IMR-90 (cell line): ENCODE measurements around the gene TNFRSF1A. TPM values are rescaled to one million over a fixed set of nuclear protein-coding genes. Genes with fewer than 3 reads are reported as not detected.

ENCODE experiments used
- ATAC-seq: fragments of 200-7000 bp; cut with Tn5 transposase; 2 replicates; pipeline ENCODE4 v1.9.1; 2020; ENCODE audit warnings: low read depth, mild to moderate bottlenecking, moderate library complexity
- BruUV-seq: library from RNA; stranded (reverse); fragments of 400-500 nt; replicated peaks from 2 replicates; lab custom pipeline; 2021; lab: Mats Ljungman, UMichigan
- CTCF ChIA-PET: fragments of 300-600 bp; formaldehyde crosslinking; extraction: SDS; loops from one replicate; lab custom pipeline; 2021; ENCODE audit warnings: antibody characterized with exemption; lab: Yijun Ruan, JAX
- POLR2A ChIA-PET: fragments of 300-600 bp; sonication (Branson Sonifier 250); formaldehyde crosslinking; loops from one replicate; lab custom pipeline; 2022; ENCODE audit warnings: antibody characterized with exemption; ENCODE audit not compliant: unreplicated experiment; lab: Charles Lee
- DNase-seq: peaks from one replicate; pipeline ENCODE4 v3.0.0; 2013
- H2AFZ ChIP-seq: replicated peaks from 2 replicates; pipeline ENCODE3; 2013; ENCODE audit warnings: low read length, mild to moderate bottlenecking; ENCODE audit not compliant: poor library complexity
- H2AK5ac ChIP-seq: 2 replicates; pipeline ENCODE4 v1.6.1; 2013; ENCODE audit warnings: low read depth, low read length, inconsistent platforms
- H2AK9ac ChIP-seq: replicated peaks from 2 replicates; pipeline ENCODE3; 2013; ENCODE audit warnings: mild to moderate bottlenecking, low read depth, low read length, moderate library complexity; ENCODE audit not compliant: poor library complexity
- H2BK120ac ChIP-seq: 2 replicates; pipeline ENCODE4 v1.6.1; 2013; ENCODE audit warnings: low read depth, low read length, inconsistent platforms
- H2BK15ac ChIP-seq: 3 replicates; pipeline ENCODE4 v1.6.1; 2013; ENCODE audit warnings: low read depth, low read length, inconsistent platforms
- H2BK20ac ChIP-seq: 2 replicates; pipeline ENCODE4 v1.6.1; 2013; ENCODE audit warnings: low read depth, mild to moderate bottlenecking, inconsistent platforms, low read length, moderate library complexity
- H2BK5ac ChIP-seq: 2 replicates; pipeline ENCODE4 v1.6.1; 2013; ENCODE audit warnings: mild to moderate bottlenecking, low read depth, low read length, inconsistent platforms; ENCODE audit not compliant: poor library complexity, severe bottlenecking
- H3K14ac ChIP-seq: replicated peaks from 2 replicates; pipeline ENCODE4 v1.6.1; 2013; ENCODE audit warnings: low read depth, low read length, inconsistent platforms
- H3K18ac ChIP-seq: 2 replicates; pipeline ENCODE4 v1.6.1; 2013; ENCODE audit warnings: low read depth, low read length, control low read depth
- H3K23ac ChIP-seq: 2 replicates; pipeline ENCODE4 v1.6.1; 2013; ENCODE audit warnings: low read depth, low read length, inconsistent platforms
- H3K27ac ChIP-seq: 2 replicates; pipeline ENCODE4 v1.5.1; 2013; ENCODE audit warnings: mild to moderate bottlenecking, control low read depth, low read length; ENCODE audit not compliant: insufficient read depth
- H3K27me3 ChIP-seq: 2 replicates; pipeline ENCODE4 v1.6.1; 2013; ENCODE audit warnings: low read length; ENCODE audit not compliant: control insufficient read depth, insufficient read depth
- H3K36me3 ChIP-seq: 2 replicates; pipeline ENCODE4 v1.6.1; 2013; ENCODE audit warnings: low read length, mixed read lengths; ENCODE audit not compliant: control insufficient read depth, insufficient read depth
- H3K4ac ChIP-seq: 2 replicates; pipeline ENCODE4 v1.6.1; 2013; ENCODE audit warnings: low read depth, low read length, inconsistent platforms
- H3K4me1 ChIP-seq: 2 replicates; pipeline ENCODE4 v1.6.1; 2013; ENCODE audit warnings: low read length, mixed read lengths; ENCODE audit not compliant: control insufficient read depth, insufficient read depth
- H3K4me2 ChIP-seq: 2 replicates; pipeline ENCODE4 v1.6.1; 2013; ENCODE audit warnings: low read depth, mild to moderate bottlenecking, control low read depth, low read length, moderate library complexity
- H3K4me3 ChIP-seq: 2 replicates; pipeline ENCODE4 v1.5.1; 2013; ENCODE audit warnings: low read depth, mild to moderate bottlenecking, control low read depth, low read length, moderate library complexity; ENCODE audit not compliant: insufficient read depth
- H3K56ac ChIP-seq: 2 replicates; pipeline ENCODE4 v1.6.1; 2013; ENCODE audit warnings: low read length, inconsistent platforms; ENCODE audit not compliant: insufficient read depth; ENCODE audit errors: extremely low read depth
- H3K79me1 ChIP-seq, 2 experiments: 2 replicates each; pipeline ENCODE4 v1.6.1; 2013; ENCODE audit warnings: low read length in 2 of 2, inconsistent platforms in 1 of 2, low read depth in 1 of 2
- H3K9ac ChIP-seq: 2 replicates; pipeline ENCODE4 v1.6.1; 2013; ENCODE audit warnings: low read depth, low read length, control low read depth
- H3K9me1 ChIP-seq: 2 replicates; pipeline ENCODE4 v1.6.1; 2013; ENCODE audit warnings: low read length, inconsistent platforms; ENCODE audit not compliant: insufficient read depth
- H3K9me3 ChIP-seq: 2 replicates; pipeline ENCODE4 v1.6.1; 2013; ENCODE audit warnings: low read length; ENCODE audit not compliant: control insufficient read depth, insufficient read depth
- H4K20me1 ChIP-seq: 2 replicates; pipeline ENCODE4 v1.6.1; 2013; ENCODE audit warnings: low read length, inconsistent platforms; ENCODE audit not compliant: insufficient read depth
- H4K5ac ChIP-seq: 2 replicates; pipeline ENCODE4 v1.6.1; 2013; ENCODE audit warnings: mild to moderate bottlenecking, low read depth, low read length, control low read depth
- H4K8ac ChIP-seq, 2 experiments: 2 replicates each; pipeline ENCODE4 v1.6.1; 2013; ENCODE audit warnings: low read depth in 2 of 2, low read length in 2 of 2, control low read depth in 1 of 2, inconsistent platforms in 1 of 2
- H4K91ac ChIP-seq: 2 replicates; pipeline ENCODE4 v1.6.1; 2013; ENCODE audit warnings: low read depth, low read length, inconsistent platforms; ENCODE audit not compliant: insufficient read depth
- BHLHE40 ChIP-seq: fragments of 150-350 bp; IDR thresholded peaks from 2 replicates; pipeline ENCODE4 v1.6.1; 2016; ENCODE audit warnings: mild to moderate bottlenecking, low read depth, low read length
- CHD1 ChIP-seq: IDR thresholded peaks from 2 replicates; pipeline ENCODE4 v1.6.1; 2012; ENCODE audit warnings: low read depth, low read length, improper control_type of control experiment
- FOS ChIP-seq: fragments of 150-350 bp; IDR thresholded peaks from 2 replicates; pipeline ENCODE4 v1.6.1; 2016; ENCODE audit warnings: low read depth, low read length
- MAFK ChIP-seq: IDR thresholded peaks from 2 replicates; pipeline ENCODE4 v1.6.1; 2012; ENCODE audit warnings: low read depth, low read length, improper control_type of control experiment
- MAZ ChIP-seq: IDR thresholded peaks from 2 replicates; pipeline ENCODE4 v1.6.1; 2012; ENCODE audit warnings: low read depth, mild to moderate bottlenecking, low read length, improper control_type of control experiment, moderate library complexity, borderline replicate concordance
- NFE2L2 ChIP-seq: fragments of 150-350 bp; IDR thresholded peaks from 2 replicates; pipeline ENCODE4 v1.6.1; 2016; ENCODE audit warnings: low read depth, mild to moderate bottlenecking, low read length
- POLR2A ChIP-seq: IDR thresholded peaks from 2 replicates; pipeline ENCODE4 v1.6.1; 2012; ENCODE audit warnings: mild to moderate bottlenecking, low read depth, low read length
- RAD21 ChIP-seq: IDR thresholded peaks from 2 replicates; pipeline ENCODE4 v1.6.1; 2012; ENCODE audit warnings: low read length, improper control_type of control experiment
- RCOR1 ChIP-seq: IDR thresholded peaks from 2 replicates; pipeline ENCODE4 v1.6.1; 2012; ENCODE audit warnings: mild to moderate bottlenecking, low read length, improper control_type of control experiment; ENCODE audit not compliant: insufficient replicate concordance
- USF2 ChIP-seq: fragments of 150-350 bp; IDR thresholded peaks from 2 replicates; pipeline ENCODE4 v1.6.1; 2017; ENCODE audit warnings: mild to moderate bottlenecking, antibody characterized with exemption, low read length, low read depth
- WGBS, 2 experiments: methylation state at CpG; one replicate each; pipeline versions ENCODE4 v1.1.5 to v1.1.7; 2013; ENCODE audit warnings: missing lambda C conversion rate in 2 of 2; ENCODE audit not compliant: insufficient read length in 1 of 2; ENCODE audit errors: extremely low coverage in 2 of 2; 5-methylcytosine and 5-hydroxymethylcytosine counted together
- dilution Hi-C: fragments of 300-500 bp; cut with HindIII; formaldehyde crosslinking; loops from one replicate; pipeline ENCODE4 v1.14.3; 2018; ENCODE audit warnings: low sequenced_read_pairs; ENCODE audit not compliant: unreplicated experiment
- in situ Hi-C: fragments of 300-500 bp; cut with MboI; formaldehyde crosslinking; loops from 3 replicates; pipeline ENCODE4 v1.14.3; 2019; ENCODE audit warnings: low sequenced_read_pairs, inconsistent platforms, mixed read lengths
- intact Hi-C: fragments of 100-400 bp; cut with micrococcal nuclease; formaldehyde crosslinking; loops from 2 replicates; pipeline ENCODE4 v1.10.0; 2022
- polyA plus RNA-seq, 3 experiments: library from polyadenylated mRNA; depleted of rRNA; stranded (reverse); fragments of >200 nt; gene quantifications; 2 replicates each; pipeline ENCODE4 v1.2.3, GENCODE V29; 2012; ENCODE audit warnings: low replicate concordance in 1 of 3
- total RNA-seq: library from RNA; depleted of rRNA; stranded (reverse); fragments of >200 nt; gene quantifications from 2 replicates; pipeline ENCODE4 v1.2.3, GENCODE V29; 2012
- TF ChIP-seq, protein P1 (sequence below): fragments of 150-350 bp; IDR thresholded peaks from 2 replicates; pipeline ENCODE4 v1.6.1; 2016; ENCODE audit warnings: low read depth, mild to moderate bottlenecking, low read length, moderate library complexity, borderline replicate concordance

Gene TNFRSF1A
- total and polyA plus RNA-seq, 2 of the 4 experiments (the other 2 are of a cell fraction): 79.6 to 136 TPM

DNA sequence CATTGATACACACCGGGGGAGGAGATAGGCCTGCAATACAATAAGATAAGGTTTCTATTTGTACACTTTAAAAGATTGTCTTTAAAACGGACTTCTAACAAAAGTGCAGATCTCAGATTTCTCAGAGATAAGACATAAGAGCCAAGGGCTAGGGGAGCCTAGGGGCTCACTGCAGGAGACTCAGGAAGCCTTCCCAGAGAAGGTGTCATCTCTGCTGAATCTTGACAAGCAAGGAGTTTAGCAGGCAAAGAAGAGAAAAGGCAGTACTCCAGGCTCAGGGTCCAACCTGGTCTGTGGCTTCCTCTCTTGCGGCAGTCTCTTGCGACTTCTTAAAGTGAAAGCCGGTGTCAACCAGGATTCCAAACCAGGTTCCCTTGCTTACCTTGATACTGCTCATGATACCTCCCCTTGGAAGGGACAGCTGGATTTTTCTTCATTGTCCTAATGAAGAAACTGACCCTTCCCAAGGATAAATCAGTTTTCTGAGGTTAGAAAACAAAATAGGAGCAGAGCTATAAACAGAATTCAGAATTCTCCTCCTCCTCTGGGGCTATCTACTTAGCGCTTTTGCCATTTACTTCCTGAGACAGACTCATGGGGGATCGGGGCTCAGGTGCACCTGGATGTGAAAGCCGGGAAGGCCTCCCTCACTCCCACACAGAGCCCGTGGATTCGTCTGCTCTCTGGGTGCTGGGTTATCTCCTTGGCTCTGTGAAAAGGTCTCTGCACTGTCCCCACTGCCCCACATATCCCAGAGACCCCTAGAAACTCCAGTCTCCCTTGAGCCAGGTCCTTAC, 35.2 kb upstream of the TNFRSF1A start:
- no peaks in the 10 kb centered on the region; a peak in 1 of 4 replicates for H3K79me1 ChIP-seq
- peaks cover 22% of the 10 kb centered on the region for H3K4me1 ChIP-seq
- H2AK9ac ChIP-seq: peak overlapping the region; percentile 84
- peak overlapping the region; percentile 22 for H2BK5ac ChIP-seq
- peak overlapping the region; percentile 93 for H3K4ac ChIP-seq
- peak overlapping the region; percentile 97 for H2BK120ac ChIP-seq
- H3K9me3 ChIP-seq: no peaks in the 10 kb centered on the region
- peak overlapping the region; percentile 36 for H2BK20ac ChIP-seq
- in situ Hi-C loops: no loop called here
- BruUV-seq: no TSS peak
- no peaks in the 10 kb centered on the region for H3K27me3 ChIP-seq
- CTCF ChIA-PET: no interaction called here
- no peak for TF ChIP-seq RAD21
- no peak for TF ChIP-seq CHD1
- TF ChIP-seq BHLHE40: no peak
- no peak for TF ChIP-seq POLR2A
- TF ChIP-seq RCOR1: no peak
- TF ChIP-seq NFE2L2: no peak
- no peak for TF ChIP-seq MAZ
- TF ChIP-seq MAFK: no peak
- TF ChIP-seq, protein P1, sequence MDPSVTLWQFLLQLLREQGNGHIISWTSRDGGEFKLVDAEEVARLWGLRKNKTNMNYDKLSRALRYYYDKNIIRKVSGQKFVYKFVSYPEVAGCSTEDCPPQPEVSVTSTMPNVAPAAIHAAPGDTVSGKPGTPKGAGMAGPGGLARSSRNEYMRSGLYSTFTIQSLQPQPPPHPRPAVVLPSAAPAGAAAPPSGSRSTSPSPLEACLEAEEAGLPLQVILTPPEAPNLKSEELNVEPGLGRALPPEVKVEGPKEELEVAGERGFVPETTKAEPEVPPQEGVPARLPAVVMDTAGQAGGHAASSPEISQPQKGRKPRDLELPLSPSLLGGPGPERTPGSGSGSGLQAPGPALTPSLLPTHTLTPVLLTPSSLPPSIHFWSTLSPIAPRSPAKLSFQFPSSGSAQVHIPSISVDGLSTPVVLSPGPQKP: no peak
- no peak for TF ChIP-seq FOS
- no peak for TF ChIP-seq USF2
- H4K8ac ChIP-seq: peak overlapping the region; percentile 77 to 97
- no peak overlapping the region for H3K4me2 ChIP-seq
- peak overlapping the region; percentile 92 for H3K14ac ChIP-seq
- ATAC-seq (no peak), DNase-seq (no peak)
- H2AK5ac ChIP-seq: peak overlapping the region; percentile 57
- H2BK15ac ChIP-seq: peak overlapping the region; percentile 90; the same call in 2 of the 3 replicates
- peak overlapping the region; percentile 25 for H3K9ac ChIP-seq
- peak overlapping the region; percentile 88 for H3K18ac ChIP-seq
- POLR2A ChIA-PET: no interaction called here
- H4K91ac ChIP-seq: peak overlapping the region; percentile 86
- peak overlapping the region; percentile 28; the same call in 1 of the 2 replicates for H3K56ac ChIP-seq
- H2AFZ ChIP-seq: peak overlapping the region; percentile 69
- peak overlapping the region; percentile 61; the same call in 1 of the 2 replicates for H3K27ac ChIP-seq
- H3K4me3 ChIP-seq: no peak overlapping the region
- no peaks in the 10 kb centered on the region for H4K20me1 ChIP-seq
- H3K36me3 ChIP-seq: no peaks in the 10 kb centered on the region
- no CpG with 5 or more reads among the region's 10 CpGs for WGBS, 2 experiments
- intact Hi-C loops: no loop called here
- H4K5ac ChIP-seq: peak overlapping the region; percentile 89
- H3K9me1 ChIP-seq: peaks cover 11% of the 10 kb centered on the region; the same call in 1 of the 2 replicates
- peak overlapping the region; percentile 74; the same call in 1 of the 2 replicates for H3K23ac ChIP-seq
- dilution Hi-C loops: no loop called here
